RKO (cell line): ENCODE data around the gene PPIP5K1.
"Not testable (repeated sequence)": the region's sequence is repeated elsewhere in the genome, so short reads cannot be mapped to it uniquely, and the experiment has no call there.

Experiments
- DNase-seq: peaks from one replicate; pipeline ENCODE4 v3.0.0-alpha.2; 2016; ENCODE audit warnings: low spot score

The PPIP5K1 gene

DNA sequence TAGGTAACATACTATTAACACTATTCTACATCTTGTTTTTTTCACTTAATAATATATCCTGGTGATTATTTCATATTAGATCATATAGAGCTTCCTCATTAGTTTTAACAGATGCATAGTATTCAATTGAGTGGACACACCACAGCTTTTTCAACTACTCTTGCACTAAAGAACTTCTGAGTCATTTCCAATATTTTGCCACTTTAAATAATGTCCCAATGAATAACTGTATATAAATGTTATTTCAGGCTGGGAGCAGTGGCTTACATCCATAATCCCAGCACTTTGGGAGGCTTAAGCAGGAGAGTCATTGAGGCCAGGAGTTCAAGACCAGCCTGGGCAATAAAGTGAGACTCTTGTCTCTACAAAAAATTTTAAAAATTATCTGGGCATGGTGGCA is 45.7 kb downstream of the PPIP5K1 start:
- DNase-seq: no peak

DNA sequence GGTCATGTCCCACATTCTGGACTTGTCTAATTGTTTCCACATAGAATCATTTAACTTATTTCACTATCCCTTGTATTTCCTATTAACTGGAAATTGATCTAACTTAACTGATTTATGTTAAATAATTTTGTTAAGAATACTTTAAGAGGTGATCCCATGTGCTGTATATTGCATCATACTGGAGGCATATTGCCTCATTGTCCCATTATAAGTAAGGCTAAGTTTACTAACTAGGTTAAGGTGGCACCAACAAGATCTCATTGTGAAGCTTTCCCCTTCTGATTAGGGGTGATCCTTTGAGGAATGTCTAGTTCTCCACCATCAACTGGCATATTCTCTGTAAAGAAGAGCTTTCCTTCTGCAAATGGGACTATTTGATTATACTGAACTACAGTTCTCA is 48.2 kb downstream of the PPIP5K1 start:
- peak; percentile 12 for DNase-seq

DNA sequence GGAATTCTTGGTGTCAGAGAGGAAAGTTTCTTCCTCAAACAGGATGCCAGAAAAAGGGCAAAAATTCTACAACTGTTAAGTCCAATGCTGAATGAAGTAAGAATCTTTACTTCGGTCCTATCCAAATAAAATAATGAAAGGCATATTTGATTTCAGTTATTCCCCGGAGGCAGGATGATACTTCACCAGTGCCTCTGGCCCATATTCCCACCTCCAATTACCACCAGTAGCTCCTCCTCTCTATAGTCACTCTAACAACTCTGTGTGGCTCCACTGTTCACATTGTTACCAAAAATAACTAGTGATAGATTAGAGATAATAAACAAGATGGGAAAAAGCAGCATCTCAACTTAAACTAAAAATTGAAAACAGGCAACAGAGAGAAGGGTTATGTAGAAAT is 51.9 kb downstream of the PPIP5K1 start:
- no peak for DNase-seq

GRCh38 chr15:43534897-43535296 is 55.1 kb downstream of the PPIP5K1 start:
- no peak for DNase-seq

DNA sequence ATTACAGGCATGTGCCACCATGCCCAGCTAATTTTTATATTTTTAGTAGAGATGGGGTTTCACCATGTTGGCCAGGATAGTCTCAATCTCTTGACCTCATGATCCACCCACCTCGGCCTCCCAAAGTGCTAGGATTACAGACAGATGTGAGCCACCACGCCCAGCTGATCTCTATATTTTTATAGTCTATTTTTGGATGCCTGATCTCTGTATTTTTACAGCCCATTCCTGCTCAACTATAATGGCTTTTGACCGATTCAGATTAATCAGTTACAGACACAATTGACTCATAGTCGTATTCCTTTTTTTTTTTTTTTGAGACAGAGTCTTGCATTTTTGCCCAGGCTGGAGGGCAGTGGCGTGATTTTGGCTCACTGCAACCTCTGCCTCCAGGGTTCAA is 57.2 kb downstream of the PPIP5K1 start:
- DNase-seq: not testable (repeated sequence)

DNA sequence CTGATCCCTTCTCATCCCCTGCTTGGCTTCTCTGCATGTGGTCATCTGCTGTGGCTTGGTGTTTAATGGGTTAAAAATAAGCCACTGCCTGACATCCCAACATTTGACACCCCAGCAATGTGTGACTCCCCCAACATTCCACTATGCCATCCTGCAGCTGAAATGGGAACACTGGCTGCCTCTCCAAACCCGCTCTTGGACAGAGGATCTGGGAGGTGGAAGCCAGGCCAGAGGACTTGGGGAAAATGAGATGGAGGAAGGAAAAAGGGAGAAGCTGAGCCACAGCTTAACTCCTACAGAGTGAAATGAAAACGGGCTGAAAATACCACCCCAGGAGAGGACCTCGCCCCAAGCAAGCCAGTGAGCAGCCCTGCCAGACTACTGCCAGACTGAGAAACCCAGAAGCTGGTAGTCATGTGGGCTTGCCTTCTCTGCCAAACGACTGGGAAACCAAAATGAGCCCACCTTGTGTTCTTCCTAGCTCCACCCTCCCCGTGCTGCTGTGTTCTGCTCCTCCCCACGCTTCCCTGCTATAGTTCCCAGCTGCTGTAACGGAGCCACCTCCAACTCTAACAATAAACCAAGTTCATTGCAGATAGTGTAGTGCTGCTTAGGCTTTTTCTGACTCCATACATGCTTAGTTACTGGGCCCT is 58.9 kb downstream of the PPIP5K1 start:
- DNase-seq: no peak

DNA sequence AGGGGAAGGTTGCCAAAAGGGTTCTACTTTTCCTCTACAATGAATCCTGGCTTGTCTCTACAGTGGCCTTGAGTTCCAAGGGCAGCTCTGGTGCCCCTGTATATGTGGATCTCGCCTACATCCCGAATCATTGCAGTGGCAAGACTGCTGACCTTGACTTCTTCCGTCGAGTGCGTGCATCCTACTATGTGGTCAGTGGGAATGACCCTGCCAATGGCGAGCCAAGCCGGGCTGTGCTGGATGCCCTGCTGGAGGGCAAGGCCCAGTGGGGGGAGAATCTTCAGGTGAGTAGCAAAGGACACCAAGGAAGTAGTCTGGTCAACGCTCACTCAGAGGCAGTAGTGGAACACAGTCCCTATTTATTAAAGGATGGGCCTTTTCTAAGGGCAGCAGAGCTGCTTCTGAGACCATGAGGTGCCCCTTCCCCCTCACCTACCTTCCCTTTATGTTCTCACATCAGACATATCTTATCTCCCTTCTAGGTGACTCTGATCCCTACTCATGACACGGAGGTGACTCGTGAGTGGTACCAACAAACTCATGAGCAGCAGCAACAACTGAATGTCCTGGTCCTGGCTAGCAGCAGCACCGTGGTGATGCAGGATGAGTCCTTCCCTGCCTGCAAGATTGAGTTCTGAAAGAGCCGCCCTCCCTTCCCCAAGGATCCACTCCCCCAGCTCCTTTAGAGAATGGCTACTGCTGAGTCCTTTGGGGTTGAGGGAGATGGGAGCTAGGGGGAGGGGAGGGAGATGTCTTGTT is 60.2 kb downstream of the PPIP5K1 start:
- DNase-seq: peak; percentile 32

DNA sequence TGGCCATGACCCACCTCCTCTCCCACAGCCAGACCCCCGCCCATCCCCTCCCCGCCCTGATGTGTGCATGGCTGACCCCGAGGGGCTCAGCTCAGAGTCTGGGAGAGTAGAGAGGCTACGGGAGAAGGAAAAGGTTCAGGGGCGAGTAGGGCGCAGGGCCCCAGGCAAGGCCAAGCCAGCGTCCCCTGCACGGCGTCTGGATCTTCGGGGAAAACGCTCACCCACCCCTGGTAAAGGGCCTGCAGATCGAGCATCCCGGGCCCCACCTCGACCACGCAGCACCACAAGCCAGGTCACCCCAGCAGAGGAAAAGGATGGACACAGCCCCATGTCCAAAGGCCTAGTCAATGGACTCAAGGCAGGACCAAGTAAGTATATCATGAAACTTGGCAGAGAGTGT is 60.9 kb downstream of the PPIP5K1 start:
- no peak for DNase-seq

- DNase-seq: no peak
Measured at GRCh38 chr15:43528542-43529007, 61.4 kb downstream of the PPIP5K1 start.

GRCh38 chr15:43527802-43528541 is 62.0 kb downstream of the PPIP5K1 start:
- DNase-seq: no peak

- DNase-seq: no peak
Measured at GRCh38 chr15:43527016-43527801, 62.8 kb downstream of the PPIP5K1 start.

DNA sequence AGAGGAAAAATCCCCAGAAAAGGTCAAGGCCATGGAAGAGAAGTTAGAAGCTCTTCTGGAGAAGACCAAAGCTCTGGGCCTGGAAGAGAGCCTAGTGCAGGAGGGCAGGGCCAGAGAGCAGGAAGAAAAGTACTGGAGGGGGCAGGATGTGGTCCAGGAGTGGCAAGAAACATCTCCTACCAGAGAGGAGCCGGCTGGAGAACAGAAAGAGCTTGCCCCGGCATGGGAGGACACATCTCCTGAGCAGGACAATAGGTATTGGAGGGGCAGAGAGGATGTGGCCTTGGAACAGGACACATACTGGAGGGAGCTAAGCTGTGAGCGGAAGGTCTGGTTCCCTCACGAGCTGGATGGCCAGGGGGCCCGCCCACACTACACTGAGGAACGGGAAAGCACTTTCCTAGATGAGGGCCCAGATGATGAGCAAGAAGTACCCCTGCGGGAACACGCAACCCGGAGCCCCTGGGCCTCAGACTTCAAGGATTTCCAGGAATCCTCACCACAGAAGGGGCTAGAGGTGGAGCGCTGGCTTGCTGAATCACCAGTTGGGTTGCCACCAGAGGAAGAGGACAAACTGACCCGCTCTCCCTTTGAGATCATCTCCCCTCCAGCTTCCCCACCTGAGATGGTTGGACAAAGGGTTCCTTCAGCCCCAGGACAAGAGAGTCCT is 63.6 kb downstream of the PPIP5K1 start:
- DNase-seq: no peak

DNA sequence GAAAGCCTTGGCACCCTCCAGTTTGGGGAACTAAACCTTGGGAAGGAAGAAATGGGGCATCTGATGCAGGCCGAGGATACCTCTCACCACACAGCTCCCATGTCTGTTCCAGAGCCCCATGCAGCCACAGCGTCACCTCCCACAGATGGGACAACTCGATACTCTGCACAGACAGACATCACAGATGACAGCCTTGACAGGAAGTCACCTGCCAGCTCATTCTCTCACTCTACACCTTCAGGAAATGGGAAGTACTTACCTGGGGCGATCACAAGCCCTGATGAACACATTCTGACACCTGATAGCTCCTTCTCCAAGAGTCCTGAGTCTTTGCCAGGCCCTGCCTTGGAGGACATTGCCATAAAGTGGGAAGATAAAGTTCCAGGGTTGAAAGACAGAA is 64.9 kb downstream of the PPIP5K1 start:
- no peak for DNase-seq

DNA sequence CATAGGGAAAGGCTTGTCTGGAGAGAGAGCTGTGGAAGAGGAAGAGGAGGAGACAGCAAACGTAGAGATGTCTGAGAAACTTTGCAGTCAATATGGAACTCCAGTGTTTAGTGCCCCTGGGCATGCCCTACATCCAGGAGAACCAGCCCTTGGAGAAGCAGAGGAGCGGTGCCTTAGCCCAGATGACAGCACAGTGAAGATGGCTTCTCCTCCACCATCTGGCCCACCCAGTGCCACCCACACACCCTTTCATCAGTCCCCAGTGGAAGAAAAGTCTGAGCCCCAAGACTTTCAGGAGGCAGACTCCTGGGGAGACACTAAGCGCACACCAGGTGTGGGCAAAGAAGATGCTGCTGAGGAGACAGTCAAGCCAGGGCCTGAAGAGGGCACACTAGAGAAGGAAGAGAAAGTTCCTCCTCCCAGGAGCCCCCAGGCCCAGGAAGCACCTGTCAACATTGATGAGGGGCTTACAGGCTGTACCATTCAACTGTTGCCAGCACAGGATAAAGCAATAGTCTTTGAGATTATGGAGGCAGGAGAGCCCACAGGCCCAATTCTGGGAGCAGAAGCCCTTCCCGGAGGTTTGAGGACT is 65.7 kb downstream of the PPIP5K1 start:
- DNase-seq: no peak

GRCh38 chr15:43523646-43524045 is 66.4 kb downstream of the PPIP5K1 start:
- no peak for DNase-seq

GRCh38 chr15:43522247-43522646 is 67.8 kb downstream of the PPIP5K1 start:
- no peak for DNase-seq

- no peak for DNase-seq
Measured at GRCh38 chr15:43521419-43521818, 68.6 kb downstream of the PPIP5K1 start.

DNA sequence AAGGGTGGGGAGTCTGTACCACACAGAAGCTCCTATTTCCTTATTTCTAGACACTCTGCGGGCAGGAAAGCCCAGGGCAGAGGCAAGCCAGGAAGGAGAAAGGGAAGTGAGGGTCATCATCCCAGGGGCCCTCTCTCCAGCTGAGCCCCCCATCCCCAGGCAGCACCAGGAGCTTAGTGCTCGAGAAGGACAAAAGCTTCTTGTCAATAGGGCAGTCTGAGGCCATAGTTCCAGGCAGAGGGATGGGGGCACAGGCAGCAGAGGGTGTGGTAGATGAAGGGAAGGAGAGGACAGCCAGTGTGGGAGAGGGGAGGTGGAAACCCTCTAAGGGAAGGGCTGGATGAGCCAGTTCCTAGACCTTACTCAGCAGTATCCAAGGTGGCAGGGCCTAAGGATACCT is 69.9 kb downstream of the PPIP5K1 start:
- DNase-seq: no peak

GRCh38 chr15:43519196-43519595 is 70.8 kb downstream of the PPIP5K1 start:
- no peak for DNase-seq

DNA sequence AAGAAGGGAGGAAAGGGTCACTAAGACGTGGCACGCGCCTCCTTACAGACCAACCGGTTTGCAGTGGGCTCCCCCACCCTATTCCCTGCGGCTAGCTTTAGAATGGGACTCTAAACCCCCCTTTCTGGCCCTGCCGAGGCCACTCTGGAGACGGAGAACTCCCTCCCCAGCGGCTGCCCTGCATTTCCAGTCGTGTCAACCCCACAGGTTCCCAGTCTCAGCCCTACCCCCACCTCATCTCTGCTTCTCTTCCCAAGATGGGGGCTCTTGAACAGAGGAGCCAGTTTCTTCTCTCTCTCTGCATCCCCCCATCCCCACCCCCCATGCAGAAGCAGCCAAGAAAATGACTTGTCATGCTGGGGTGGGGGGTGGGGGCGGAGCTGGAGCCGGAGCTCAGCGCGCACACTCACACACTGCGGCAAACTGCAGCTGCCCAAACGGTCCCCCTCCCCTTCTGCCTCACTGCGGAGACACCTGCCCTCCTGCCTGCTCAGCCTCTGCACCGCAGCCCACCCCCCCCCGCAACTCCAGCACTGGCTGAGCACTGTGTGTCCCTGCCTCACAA is 71.7 kb downstream of the PPIP5K1 start:
- DNase-seq: no peak
